OCI-LY1 (cell line): ENCODE measurements around the gene ADAM12.

Experiments
- EZH2 ChIP-seq: fragments of 200-600 bp; sonication (generic), shearing (Covaris generic); IDR thresholded peaks from 2 replicates; pipeline ENCODE4 v1.8.0; 2017; ENCODE audit warnings: borderline replicate concordance, mixed run types, mild to moderate bottlenecking, antibody characterized with exemption, low read length, moderate library complexity, mixed read lengths
- TF ChIP-seq, protein P1 (sequence below): fragments of 200-600 bp; sonication (generic), shearing (Covaris generic); IDR thresholded peaks from 2 replicates; pipeline ENCODE4 v1.5.1; 2017; ENCODE audit warnings: mild to moderate bottlenecking, antibody characterized with exemption, low read length, moderate library complexity, mixed read lengths

GRCh38 chr10:126126023-126126422 lies 262.3 kb downstream of the ADAM12 start:
- TF ChIP-seq, protein P1, sequence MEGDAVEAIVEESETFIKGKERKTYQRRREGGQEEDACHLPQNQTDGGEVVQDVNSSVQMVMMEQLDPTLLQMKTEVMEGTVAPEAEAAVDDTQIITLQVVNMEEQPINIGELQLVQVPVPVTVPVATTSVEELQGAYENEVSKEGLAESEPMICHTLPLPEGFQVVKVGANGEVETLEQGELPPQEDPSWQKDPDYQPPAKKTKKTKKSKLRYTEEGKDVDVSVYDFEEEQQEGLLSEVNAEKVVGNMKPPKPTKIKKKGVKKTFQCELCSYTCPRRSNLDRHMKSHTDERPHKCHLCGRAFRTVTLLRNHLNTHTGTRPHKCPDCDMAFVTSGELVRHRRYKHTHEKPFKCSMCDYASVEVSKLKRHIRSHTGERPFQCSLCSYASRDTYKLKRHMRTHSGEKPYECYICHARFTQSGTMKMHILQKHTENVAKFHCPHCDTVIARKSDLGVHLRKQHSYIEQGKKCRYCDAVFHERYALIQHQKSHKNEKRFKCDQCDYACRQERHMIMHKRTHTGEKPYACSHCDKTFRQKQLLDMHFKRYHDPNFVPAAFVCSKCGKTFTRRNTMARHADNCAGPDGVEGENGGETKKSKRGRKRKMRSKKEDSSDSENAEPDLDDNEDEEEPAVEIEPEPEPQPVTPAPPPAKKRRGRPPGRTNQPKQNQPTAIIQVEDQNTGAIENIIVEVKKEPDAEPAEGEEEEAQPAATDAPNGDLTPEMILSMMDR, result no peak
- TF ChIP-seq EZH2, result no peak
